ENCODE measurements around the gene NKAIN4.
"Not testable (repeated sequence)": the region's sequence is repeated elsewhere in the genome, so short reads cannot be mapped to it uniquely, and the experiment has no call there.

The NKAIN4 gene

DNA sequence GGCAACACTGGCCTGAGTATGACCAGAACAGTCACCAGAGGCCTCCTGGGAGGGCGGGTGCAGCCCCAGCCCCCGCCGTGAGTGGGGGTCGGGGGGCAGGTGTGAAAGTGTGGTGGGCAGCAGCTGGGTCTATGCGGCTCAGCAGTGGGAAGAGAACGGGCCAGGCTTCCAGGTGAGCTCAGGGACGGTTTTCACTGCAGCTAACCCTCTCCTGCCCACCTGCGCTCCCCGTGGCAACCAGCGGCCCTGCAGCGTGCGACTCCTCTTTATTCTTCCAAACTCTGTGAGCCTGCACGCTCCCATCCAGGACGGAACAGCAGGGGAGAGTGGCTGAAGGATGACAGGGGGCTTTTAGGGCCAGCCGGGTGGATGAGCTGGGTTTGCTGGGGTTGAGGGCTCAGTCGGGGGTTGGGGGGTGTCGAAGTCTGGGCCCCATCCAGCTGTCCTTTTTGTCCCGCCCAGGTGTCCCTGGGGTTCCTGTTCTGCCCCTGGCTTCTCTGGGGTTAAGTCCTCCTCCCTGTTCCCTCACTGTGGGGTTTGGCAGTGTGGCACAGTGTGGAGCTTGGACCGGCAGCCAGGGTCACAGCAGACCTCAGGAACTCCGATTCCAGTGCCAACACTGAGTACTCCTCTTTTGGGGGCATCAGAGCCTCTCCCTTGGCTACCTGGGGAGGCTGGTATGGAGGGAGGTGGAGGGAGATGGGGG is 19.4 kb downstream of the NKAIN4 start:
- DNase-seq: no peak

DNA sequence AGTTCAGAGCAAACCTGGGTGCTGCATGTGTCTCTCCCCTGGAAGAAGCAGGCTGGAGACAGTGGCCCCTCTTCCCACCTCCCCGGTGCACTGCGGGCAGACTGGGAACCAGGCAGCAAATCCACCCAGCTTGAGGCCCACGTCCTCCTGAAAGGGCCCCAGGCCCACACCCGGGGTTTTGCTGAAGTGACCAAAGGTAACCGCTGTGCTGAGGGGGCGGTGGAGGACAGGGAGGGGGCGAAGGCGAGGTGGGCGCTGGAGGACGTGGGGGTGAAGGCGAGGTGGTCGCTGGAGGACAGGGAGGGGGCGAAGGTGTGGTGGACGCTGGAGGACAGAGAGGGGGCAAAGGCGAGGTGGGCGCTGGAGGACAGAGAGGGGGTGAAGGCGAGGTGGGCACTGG is 20.3 kb downstream of the NKAIN4 start:
- DNase-seq: no peak

GRCh38 chr20:63233061-63233344 is 21.3 kb downstream of the NKAIN4 start:
- no peak for DNase-seq

GRCh38 chr20:63232235-63233060 is 21.8 kb downstream of the NKAIN4 start:
- DNase-seq: no peak

DNA sequence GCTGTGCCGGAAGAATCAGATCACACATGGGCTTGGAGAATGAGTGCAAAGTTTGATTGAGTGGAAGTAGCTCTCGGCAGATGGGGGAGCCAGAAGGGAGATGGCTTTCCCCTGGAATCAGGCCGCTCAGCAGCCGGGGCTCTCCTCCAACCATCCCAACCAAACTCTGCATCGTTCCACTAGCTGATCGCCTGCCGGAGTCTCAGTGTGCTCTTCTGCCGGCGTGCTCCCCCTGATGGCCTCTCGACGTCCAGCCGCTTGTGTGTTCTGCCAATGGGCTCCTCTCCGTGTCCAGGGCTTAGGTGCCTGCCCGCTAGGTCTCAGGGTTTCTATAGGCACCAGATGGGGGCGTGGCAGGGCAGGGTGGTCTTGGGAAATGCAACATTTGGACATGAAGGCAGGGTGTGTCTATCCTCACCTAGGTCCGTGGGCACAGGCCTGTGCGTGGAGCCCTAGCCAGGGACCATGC is 23.4 kb downstream of the NKAIN4 start:
- DNase-seq: peak; percentile 36

- DNase-seq: no peak
These were observed 25.5 kb downstream of the NKAIN4 start for GRCh38 chr20:63228806-63229205.

- no peak for DNase-seq
These were observed 27.0 kb downstream of the NKAIN4 start for GRCh38 chr20:63227260-63227659.

DNA sequence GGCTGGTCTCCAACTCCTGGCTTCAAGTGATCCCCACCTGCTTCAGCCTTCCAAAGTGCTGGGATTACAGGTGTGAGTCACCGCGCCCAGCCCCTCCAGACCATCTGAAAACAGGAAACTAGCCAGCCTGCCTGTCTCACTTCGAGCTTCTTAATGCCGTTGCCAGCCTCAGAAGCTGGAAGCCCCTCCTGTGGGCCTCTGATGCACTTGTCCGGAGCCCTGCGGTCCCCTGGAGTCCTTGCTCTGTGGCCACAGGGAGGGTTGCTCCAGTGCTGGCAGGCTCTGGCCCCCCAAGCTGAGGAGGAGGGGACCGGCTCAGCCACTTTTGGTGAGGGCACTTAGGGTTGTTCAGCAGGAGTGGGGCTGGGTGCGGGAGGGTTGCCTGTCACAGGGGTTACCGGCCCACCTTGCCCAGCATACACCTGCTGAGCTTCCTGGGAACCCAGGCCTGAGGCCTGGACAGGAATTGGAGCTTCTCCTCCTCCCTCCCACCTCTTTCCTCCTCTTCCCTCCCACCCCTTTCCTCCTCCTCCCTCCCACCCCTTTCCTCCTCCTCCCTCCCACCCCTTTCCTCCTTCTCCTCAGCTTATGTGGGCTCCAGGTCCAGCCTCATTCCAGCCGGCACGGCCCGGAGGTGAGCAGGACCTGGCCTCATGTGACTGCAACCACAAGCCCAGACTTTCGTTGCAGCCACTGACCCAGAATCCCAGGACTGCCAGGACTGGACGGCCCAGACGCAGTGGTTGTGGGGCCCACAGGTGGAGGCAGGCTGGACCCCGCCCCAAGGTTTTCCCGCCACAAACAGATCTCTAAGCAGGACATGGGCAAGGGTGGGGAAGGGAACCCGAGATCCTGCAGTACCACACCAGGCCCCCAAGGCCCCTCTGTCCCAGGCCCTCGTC is 28.0 kb downstream of the NKAIN4 start:
- no peak for DNase-seq

GRCh38 chr20:63225082-63225454 is 29.2 kb downstream of the NKAIN4 start:
- no peak for DNase-seq

DNA sequence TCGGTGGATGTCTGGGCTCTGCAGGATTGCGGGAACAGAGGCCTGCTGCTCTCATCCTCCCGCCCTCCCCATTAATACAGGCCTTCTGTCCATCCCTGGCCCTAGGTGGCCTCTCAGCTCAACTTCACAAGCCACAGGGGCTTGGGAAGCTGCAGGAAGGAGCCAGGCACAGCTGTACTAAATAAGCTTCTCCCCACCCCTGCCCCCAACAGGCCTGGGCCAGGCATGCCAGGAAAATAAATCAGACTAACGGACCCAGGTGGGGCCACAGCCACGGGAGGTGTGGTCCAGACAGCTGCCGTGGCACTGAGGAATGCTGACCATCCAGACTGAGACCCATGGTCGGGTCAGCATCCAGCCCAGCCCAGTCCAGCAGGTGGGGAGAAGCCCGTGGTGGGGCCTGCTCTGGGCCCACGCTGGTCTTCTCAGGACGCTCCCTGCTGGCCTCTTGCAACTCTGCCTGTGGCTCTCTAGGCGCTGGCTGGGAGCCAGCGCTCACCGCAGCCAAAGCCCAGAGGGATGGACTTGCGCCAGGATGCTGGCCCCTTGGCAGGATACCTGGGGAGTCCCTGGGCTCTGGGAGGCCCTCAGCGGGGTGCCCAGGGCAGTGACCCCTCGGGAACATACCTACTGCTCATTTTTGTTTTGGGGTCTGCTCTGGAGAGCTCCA is 29.7 kb downstream of the NKAIN4 start:
- no peak for DNase-seq

GRCh38 chr20:63223826-63224207 is 30.4 kb downstream of the NKAIN4 start:
- DNase-seq: no peak

- DNase-seq: peak; percentile 57
These were observed 31.0 kb downstream of the NKAIN4 start for GRCh38 chr20:63223121-63223825.

GRCh38 chr20:63222541-63222940 is 31.7 kb downstream of the NKAIN4 start:
- DNase-seq: no peak

GRCh38 chr20:63221400-63222053 is 32.7 kb downstream of the NKAIN4 start:
- not testable (repeated sequence) for DNase-seq

- DNase-seq: no peak
These were observed 33.4 kb downstream of the NKAIN4 start for GRCh38 chr20:63220696-63221399.

DNA sequence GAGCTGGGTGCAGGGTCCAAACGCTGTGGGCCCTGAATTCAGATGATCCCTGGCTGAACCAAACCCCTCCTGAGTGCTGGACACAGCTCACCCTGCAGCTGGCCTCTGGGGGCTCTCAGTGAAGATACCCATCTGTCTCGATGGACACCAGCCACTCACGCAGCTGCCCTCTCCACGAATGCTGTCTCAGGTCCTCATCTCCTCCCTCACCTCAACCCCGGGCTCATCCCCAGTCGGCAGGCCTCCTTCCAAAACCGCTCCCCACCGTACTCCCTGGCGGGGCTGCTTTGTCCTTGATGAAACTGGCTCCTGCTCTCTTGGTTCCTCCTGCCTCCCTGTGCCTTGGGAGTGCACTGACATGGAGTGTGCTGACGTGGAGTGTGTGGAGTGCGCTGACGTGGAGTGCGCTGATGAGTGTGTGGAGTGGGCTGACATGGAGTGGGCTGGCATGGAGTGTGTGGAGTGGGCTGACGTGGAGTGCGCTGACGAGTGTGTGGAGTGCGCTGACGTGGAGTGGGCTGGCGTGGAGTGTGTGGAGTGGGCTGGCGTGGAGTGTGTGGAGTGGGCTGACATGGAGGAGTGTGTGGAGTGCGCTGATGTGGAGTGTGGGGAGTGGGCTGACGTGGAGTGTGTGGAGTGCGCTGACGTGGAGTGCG is 34.3 kb downstream of the NKAIN4 start:
- no peak for DNase-seq

GRCh38 chr20:63219447-63219821 is 34.8 kb downstream of the NKAIN4 start:
- DNase-seq: no peak

GRCh38 chr20:63218701-63219446 is 35.4 kb downstream of the NKAIN4 start:
- no peak for DNase-seq

DNA sequence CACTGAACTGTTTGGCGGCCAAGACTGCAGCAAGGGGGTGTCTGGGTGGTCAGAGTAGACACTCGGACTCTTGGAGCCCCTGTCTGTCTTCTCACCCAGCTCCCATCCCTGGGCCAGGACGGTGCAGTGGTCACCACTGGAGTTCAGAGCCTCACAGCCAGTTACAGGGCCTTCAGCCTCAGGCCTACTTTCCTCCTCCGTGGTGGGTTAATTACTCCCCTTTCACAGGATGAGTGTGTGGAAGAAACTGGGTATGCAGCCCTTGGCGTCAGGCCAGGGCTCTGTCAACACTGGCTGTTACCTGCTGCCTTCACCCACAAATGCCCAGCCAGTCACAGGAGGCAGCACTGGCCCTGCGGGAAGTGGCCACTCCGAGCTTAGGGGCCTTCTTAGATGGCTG is 36.6 kb downstream of the NKAIN4 start:
- no peak for DNase-seq

Data from hematopoietic multipotent progenitor cell treated with erythropoietin and hydrocortisone succinate and interleukin-3 and kit ligand, for 8 days (in vitro differentiated cells).